ENCODE data around the gene PARK7. TPM values are rescaled to one million over a fixed set of nuclear protein-coding genes. Genes with fewer than 3 reads are reported as not detected.
A peak's percentile ranks its signal among the peaks of the same experiment; 100 is the strongest.

Gene PARK7
- total RNA-seq, 1 experiment from 2014 or later, result 352 TPM

GRCh38 chr1:8023995-8024313 is 62.4 kb downstream of the PARK7 start:
- POLR2A ChIA-PET (ENCODE audit: low non-redundant PET), result no interaction called here
- Histone ChIP-seq H3K4me1 (ENCODE audit: insufficient read depth, low read length, poor library complexity, severe bottlenecking) (peaks cover 77% of the 10 kb centered on the region), H3K9me3 (ENCODE audit: low read depth, low read length, poor library complexity, severe bottlenecking) (no peaks in the 10 kb centered on the region), H3K27ac (ENCODE audit: low read depth, low read length, poor library complexity, severe bottlenecking) (no peak overlapping the region), H3K36me3 (ENCODE audit: insufficient read depth, low read length, poor library complexity, severe bottlenecking) (no peaks in the 10 kb centered on the region), H3K4me3 (ENCODE audit: low read depth, low read length, poor library complexity, severe bottlenecking) (peak overlapping the region; percentile 79), H3K27me3 (replicated peaks; ENCODE audit: insufficient read depth, low read depth, low read length, poor library complexity) (no peaks in the 10 kb centered on the region)
- no peak for TF ChIP-seq CTCF (conservative IDR thresholded peaks at IDR 0.05; ENCODE audit: low read depth, low read length)
- TF ChIP-seq EZH2 (IDR thresholded peaks at IDR 0.05; ENCODE audit: borderline replicate concordance, low read depth, low read length, poor library complexity, severe bottlenecking), result no peak
- BruUV-seq (replicated peaks), result no TSS peak
- peak; percentile 45 for DNase-seq (ENCODE audit: low spot score)
- CTCF ChIA-PET, result interaction anchor here (1.1 kb wide), 1 partner anchor 9 kb away, joined by 4 read pairs; no protein-coding TSS in a partner anchor
- intact Hi-C loops (cut with micrococcal nuclease; ENCODE audit: unreplicated experiment), result no loop called here

- TF ChIP-seq CTCF (conservative IDR thresholded peaks at IDR 0.05; ENCODE audit: low read depth, low read length) (no peak), EZH2 (IDR thresholded peaks at IDR 0.05; ENCODE audit: borderline replicate concordance, low read depth, low read length, poor library complexity, severe bottlenecking) (no peak)
- intact Hi-C loops (cut with micrococcal nuclease; ENCODE audit: unreplicated experiment), result no loop called here
- BruUV-seq (replicated peaks), result no TSS peak
These were observed 62.8 kb downstream of the PARK7 start for GRCh38 chr1:8024329-8024728.

GRCh38 chr1:8025061-8025670 is 63.7 kb downstream of the PARK7 start:
- H3K4me3 ChIP-seq (ENCODE audit: low read depth, low read length, poor library complexity, severe bottlenecking), result peak overlapping the region; percentile 79
- H3K36me3 ChIP-seq (ENCODE audit: insufficient read depth, low read length, poor library complexity, severe bottlenecking), result no peaks in the 10 kb centered on the region
- TF ChIP-seq CTCF (conservative IDR thresholded peaks at IDR 0.05; ENCODE audit: low read depth, low read length) (no peak), EZH2 (IDR thresholded peaks at IDR 0.05; ENCODE audit: borderline replicate concordance, low read depth, low read length, poor library complexity, severe bottlenecking) (no peak)
- DNase-seq (ENCODE audit: low spot score), result no peak
- no peaks in the 10 kb centered on the region for H3K9me3 ChIP-seq (ENCODE audit: low read depth, low read length, poor library complexity, severe bottlenecking)
- peaks cover 66% of the 10 kb centered on the region for H3K4me1 ChIP-seq (ENCODE audit: insufficient read depth, low read length, poor library complexity, severe bottlenecking)
- TSS peak; percentile 54 for BruUV-seq (replicated peaks)
- peak overlapping the region; percentile 85 for H3K27ac ChIP-seq (ENCODE audit: low read depth, low read length, poor library complexity, severe bottlenecking)
- no peaks in the 10 kb centered on the region for H3K27me3 ChIP-seq (replicated peaks; ENCODE audit: insufficient read depth, low read depth, low read length, poor library complexity)
- CTCF ChIA-PET, result no interaction called here
- intact Hi-C loops (cut with micrococcal nuclease; ENCODE audit: unreplicated experiment), result no loop called here
- POLR2A ChIA-PET (ENCODE audit: low non-redundant PET), result no interaction called here

More at GRCh38 chr1:8024329-8024728, 62.8 kb downstream of the PARK7 start:
- Histone ChIP-seq H3K36me3 (ENCODE audit: insufficient read depth, low read length, poor library complexity, severe bottlenecking) (no peaks in the 10 kb centered on the region), H3K27ac (ENCODE audit: low read depth, low read length, poor library complexity, severe bottlenecking) (no peak overlapping the region), H3K4me3 (ENCODE audit: low read depth, low read length, poor library complexity, severe bottlenecking) (peak overlapping the region; percentile 79), H3K27me3 (replicated peaks; ENCODE audit: insufficient read depth, low read depth, low read length, poor library complexity) (no peaks in the 10 kb centered on the region), H3K4me1 (ENCODE audit: insufficient read depth, low read length, poor library complexity, severe bottlenecking) (peaks cover 74% of the 10 kb centered on the region), H3K9me3 (ENCODE audit: low read depth, low read length, poor library complexity, severe bottlenecking) (no peaks in the 10 kb centered on the region)
- ChIA-PET POLR2A (ENCODE audit: low non-redundant PET) (interaction anchor here (0.6 kb wide), 1 partner anchor 854 kb away, joined by 3 read pairs; the partner anchor contains the start of gene ENO1), CTCF (interaction anchor here (1.1 kb wide), 1 partner anchor 9 kb away, joined by 4 read pairs; no protein-coding TSS in a partner anchor)
- no peak for DNase-seq (ENCODE audit: low spot score)
